GM18508 (cell line): ENCODE data around the gene HEMK1.

ENCODE experiments used
- ATAC-seq: cut with Tn5 transposase; IDR thresholded peaks from one replicate; pipeline ENCODE4 v1.9.1; 2021; ENCODE audit warnings: moderate number of reproducible peaks; ENCODE audit not compliant: insufficient read depth, unreplicated experiment

The HEMK1 gene

DNA sequence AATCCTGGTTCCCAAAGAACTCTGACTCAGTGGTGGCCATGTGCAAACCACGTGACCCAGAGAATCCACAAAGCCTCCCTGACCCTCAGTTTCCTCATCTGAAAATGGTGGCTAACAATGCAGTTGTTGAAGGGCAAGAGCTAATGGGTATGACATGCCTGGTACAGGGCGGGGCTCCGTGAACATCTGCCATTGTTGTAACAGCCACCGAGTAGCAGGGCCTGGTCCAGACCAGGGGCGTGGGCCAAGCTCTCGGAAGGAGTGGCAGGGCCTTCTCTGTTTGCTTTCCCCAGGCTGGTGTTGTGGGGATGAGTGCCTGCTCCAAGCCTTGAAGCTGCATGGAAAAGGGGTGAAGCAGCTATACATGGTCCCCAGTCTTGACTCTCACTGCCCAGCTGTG lies 61.1 kb downstream of the HEMK1 start:
- no peak for ATAC-seq

DNA sequence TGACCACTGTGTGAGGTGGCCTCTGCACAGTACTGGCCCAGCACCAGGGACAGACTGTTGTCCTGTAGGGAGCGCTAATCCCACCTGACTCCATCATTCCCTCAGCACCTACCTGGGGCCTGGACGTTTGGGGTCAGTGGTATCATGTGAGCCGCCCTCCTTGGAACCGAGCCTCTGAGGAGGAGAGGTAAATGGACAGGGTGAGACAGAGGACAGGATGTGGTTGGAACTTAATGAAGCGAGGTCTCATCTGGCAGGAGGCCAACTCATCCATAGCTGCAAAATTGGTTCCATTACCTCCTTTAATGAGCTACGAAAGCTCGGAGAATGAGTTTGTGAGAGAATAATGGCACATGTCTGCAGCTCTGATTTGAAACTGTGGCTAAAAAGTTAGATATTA lies 61.6 kb downstream of the HEMK1 start:
- no peak for ATAC-seq

DNA sequence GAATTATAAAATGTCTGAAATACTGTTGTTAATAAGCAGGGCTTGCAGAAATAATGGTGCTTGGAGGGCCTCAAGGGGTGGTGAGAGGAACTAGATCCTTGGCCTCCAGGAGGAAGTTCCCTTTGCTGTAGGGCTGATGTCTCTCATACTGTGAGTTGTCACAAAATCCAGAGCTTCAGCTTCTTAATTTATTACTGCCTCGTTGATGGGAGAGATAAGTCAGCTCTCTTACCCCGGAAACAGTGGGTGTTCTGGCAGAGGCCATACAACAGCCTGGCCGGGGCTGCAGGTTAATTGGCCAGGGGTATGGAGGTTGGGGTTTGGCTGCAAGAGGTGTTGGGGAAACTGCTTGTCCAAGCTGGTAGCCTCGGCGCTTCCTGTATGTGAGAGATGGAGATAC lies 63.1 kb downstream of the HEMK1 start:
- ATAC-seq = no peak

DNA sequence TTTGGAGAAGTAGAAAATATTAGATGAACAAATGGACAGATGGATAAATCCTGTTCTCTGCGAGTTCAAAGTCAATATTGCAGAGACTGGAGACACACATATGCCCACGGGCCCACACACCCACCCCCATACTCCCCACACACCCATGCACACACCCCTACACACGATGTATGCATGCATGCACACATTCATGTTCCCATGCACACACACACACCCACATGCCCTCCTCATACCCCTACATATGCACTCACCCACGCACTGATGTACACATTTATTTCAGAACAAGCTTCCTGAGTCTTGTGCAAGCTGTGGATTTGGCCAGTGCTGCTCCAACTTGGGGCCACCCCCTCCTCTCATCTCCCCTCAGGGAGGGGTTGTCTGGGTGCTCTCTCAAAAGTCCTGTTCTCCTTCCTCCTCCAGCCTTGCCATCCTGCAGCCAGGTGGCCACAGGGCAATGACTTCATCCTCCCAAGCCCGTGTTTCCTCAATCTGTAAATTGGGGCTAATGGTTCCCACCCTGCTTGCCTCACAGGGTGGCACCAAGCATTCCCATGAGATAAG lies 64.0 kb downstream of the HEMK1 start:
- no peak for ATAC-seq

DNA sequence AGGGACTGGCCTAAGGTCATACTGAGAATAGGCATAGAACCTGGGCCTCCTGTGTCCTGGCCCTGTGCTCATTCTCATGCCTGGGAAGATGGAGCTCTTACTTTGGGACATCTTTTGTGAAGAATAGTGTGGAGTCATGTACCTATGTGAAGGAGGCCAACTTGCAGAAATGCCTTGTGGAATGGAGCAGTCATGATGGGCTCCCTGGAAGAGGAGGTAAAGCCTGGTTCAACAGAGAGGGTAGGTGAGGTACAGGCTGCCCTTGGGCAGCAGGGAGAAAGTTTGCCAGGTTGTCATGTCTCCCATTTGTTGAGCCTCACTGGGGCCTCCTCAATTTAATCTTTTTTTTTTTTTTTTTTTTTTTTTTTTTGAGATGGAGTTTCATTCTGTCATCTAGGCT lies 65.7 kb downstream of the HEMK1 start:
- ATAC-seq = no peak

DNA sequence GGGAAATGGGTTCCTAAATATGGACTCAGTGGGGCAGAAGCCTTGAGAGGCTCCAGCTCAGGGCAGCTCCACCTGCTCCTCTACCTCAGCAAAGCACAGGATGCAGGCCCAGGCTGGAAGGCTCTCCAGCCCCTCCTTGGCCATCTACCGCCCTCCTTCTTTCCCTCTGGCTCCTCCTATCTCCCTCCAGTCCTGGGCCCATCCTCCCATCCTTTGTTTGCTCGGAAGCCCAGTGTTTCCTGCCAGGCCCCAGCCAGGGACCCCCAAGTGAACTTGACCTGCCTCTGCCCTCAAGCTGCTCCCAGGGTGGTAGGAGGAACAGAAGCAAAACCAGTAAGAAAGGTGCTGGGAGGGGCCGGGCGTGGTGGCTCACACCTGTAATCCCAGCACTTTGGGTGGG lies 67.7 kb downstream of the HEMK1 start:
- ATAC-seq = no peak

DNA sequence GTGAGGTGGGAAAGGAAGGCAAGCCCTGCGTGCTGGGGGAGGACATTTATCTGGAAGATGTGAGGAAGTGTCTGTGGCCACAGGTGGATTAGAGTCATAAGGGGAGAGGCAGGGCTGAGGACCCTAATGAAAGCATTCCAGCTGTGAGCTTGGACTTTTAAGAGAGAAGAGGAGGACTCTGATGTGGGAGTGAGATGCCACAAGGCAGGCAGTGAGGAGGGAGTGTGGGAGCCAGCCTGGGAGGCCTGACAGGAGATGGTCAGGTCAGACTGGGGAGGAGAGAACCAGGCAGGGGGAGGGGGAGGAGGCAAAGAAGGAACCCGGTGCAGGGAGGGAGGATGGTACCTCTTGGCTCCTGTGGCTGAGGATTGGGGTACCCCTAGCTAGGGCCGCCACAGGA lies 68.6 kb downstream of the HEMK1 start:
- ATAC-seq = no peak

DNA sequence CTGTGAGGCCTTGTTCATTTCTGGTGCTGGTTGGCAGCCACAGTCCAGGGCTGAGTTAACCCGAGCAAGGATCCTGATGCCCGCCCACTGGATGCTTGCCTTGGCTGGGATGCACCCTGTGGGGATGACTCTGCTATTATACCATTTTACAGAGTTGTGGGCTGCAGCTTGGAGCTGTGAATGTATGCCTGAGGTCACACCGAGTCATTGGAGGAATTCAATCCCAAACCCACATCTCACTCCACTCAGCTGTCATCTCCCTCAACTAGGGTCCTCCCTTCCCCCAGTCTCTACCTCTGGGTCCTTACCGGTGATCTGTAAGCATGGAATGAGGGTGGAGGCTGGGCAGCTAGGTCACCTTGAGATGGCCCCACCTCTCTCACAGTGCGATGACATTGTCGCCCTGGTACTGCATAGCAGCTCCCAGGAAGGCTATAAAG lies 69.8 kb downstream of the HEMK1 start:
- ATAC-seq = no peak

DNA sequence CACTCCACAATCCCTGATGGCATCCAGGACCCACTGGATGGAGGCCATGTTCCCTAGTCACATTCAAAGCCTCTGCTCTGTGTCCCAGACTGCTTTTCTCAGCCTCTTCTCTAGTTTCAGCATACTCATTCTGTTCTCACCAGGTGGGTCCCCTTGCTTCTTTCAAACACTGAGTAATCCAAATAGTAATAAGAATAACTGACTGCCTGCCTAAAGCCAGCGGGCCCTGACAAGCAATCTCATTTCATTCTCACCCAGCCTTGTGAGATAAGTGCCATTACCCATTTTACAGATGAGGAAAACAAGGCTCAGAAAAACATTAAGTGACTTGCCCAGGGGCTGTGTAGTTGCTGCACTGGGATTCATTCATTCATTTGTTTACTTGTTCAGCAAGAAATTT lies 73.1 kb downstream of the HEMK1 start:
- no peak for ATAC-seq

DNA sequence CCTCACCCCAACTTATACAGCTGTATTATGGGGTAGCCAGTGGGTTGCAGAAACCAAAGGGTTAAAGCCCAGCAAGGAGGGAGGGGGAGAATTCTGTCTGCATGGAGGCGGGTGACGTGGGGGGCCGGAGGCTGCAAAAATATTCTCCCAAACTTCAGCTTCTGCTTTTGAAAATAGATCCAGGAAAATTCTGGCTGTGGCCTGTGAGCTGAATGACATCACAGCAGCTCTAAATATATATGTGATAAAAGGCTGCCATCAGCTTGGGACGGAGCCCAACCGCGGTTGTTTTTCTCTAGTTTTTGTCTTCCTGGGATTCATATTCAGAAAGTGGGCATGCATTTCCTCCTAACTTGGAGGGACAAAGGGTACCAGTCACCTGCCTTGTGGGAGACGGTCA lies 75.2 kb downstream of the HEMK1 start:
- no peak for ATAC-seq

DNA sequence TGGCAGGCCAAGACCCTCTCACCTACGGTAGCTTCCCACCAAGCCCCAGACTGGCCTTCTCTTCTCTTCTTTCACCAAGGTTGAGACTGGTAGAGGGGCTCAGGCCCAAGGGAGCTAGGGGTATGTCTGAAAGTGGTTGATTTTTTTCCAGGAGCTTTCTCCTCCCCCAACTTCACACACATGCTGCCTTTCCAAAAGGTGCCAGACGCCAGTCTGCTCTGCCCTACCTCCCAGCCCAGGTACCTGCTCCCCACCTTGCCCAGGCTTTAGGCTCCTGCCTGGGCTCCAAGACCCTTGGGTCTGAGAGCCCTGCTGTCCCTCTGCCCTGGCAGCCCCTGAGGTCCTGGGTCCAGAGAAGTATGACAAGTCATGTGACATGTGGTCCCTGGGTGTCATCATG lies 76.1 kb downstream of the HEMK1 start:
- ATAC-seq = no peak
